ENCODE results near the gene SERPINB1. TPM values are rescaled to one million over a fixed set of nuclear protein-coding genes. Genes with fewer than 3 reads are reported as not detected.
"Not testable (repeated sequence)": the region's sequence is repeated elsewhere in the genome, so short reads cannot be mapped to it uniquely, and the experiment has no call there.

Gene SERPINB1
- total RNA-seq, 2 experiments from 2014 or later, result 55.1 to 57.1 TPM

DNA sequence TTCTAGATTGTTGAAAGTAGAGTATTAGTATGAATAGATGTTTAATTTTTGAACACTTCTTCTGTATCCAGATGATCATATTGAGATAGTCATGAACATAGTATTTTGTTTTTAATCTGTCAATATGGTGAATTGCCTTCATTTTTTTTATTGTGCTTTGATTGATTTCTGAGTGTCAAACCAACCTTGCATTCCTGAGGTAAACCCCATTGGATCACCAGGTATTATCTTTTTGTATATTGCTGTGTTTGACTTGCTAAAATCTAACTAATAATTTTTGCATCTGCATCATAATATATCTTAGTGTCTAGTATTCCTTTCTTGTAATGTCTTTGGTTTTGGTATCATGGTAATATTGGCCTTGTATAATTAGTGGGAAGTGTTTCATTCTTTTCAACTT is 25.5 kb downstream of the SERPINB1 start:
- Mint-ChIP-seq H3K36me3 (ENCODE audit: low read depth) (peaks cover 12% of the 10 kb centered on the region), H3K4me1 (ENCODE audit: low read depth) (peaks cover 25% of the 10 kb centered on the region), H3K9me3 (ENCODE audit: insufficient read depth) (peaks cover 24% of the 10 kb centered on the region), H3K27ac (no peak overlapping the region), H3K4me3 (no peak overlapping the region), H3K27me3 (ENCODE audit: low read depth) (no peaks in the 10 kb centered on the region)
- POLR2A ChIA-PET, result no interaction called here
- CTCF ChIA-PET, result interaction anchor here (1.1 to 2.7 kb wide), 2 partner anchors 25 kb away, joined by 3 to 9 read pairs; partner anchors contain the start of gene SERPINB1
- DNase-seq, result no peak
- no peak for ATAC-seq

DNA sequence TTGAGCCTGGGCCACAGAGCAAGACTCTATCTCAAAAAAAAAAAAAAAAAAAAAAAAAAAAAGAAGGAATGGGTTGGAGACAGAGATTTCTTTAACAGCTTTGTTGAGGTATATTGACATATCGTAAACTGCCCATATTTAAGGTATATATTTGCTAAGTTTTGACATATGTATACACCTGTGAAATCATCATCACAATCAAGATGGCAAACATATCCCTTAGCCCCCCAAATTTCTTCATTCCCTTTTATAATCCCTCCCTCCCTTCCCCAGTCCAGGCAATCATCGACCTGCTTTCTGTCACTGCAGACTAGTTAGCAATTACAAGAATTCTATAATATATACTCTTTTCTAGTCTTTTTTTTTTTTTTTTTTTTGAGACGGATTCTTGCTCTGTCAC is 29.0 kb downstream of the SERPINB1 start:
- ChIA-PET POLR2A (no interaction called here), CTCF (interaction anchor here (1.2 kb wide), 1 partner anchor 16 kb away, joined by 3 read pairs; no protein-coding TSS in a partner anchor)
- H3K4me1 Mint-ChIP-seq (ENCODE audit: low read depth), result peaks cover 16% of the 10 kb centered on the region
- H3K27me3 Mint-ChIP-seq (ENCODE audit: low read depth), result no peaks in the 10 kb centered on the region
- no peak for ATAC-seq
- DNase-seq, result no peak
- H3K9me3 Mint-ChIP-seq (ENCODE audit: insufficient read depth), result peaks cover 24% of the 10 kb centered on the region
- H3K36me3 Mint-ChIP-seq (ENCODE audit: low read depth), result peaks cover 12% of the 10 kb centered on the region
- H3K27ac Mint-ChIP-seq, result no peak overlapping the region
- no peak overlapping the region for H3K4me3 Mint-ChIP-seq

DNA sequence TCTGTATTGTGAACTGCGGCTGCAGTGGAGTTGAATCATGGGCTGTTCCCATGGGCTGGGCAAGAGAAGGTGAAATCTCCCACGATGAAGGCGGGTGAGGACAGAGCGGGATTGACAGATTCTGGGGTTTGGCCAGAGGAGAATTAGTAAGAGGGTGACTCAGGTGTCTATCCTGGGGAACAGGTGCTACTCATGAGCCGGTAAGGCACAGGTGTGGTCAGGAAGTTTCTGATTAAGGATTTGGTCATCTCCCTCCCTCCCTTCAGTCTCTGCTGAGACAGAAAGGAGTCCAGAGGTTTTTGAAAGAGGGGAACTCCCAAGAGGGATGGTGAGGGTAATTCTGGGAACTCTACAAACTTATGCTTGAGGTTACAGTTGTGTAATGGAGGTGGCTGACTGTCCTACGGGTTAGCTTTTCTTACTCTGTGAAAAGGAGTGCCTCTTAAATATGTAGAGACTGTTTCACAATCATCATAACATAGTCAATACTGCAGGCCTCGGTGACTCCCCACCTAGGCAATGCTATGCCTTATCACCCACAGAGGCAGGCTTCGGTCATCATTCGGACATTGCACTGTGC is 31.5 kb downstream of the SERPINB1 start:
- Mint-ChIP-seq H3K4me3 (no peak overlapping the region), H3K27ac (no peak overlapping the region), H3K4me1 (ENCODE audit: low read depth) (peaks cover 15% of the 10 kb centered on the region), H3K9me3 (ENCODE audit: insufficient read depth) (peaks cover 2% of the 10 kb centered on the region), H3K27me3 (ENCODE audit: low read depth) (no peaks in the 10 kb centered on the region), H3K36me3 (ENCODE audit: low read depth) (peaks cover 2% of the 10 kb centered on the region)
- POLR2A ChIA-PET, result no interaction called here
- peak; percentile 36 for ATAC-seq
- CTCF ChIA-PET, result interaction anchor here (2.0 to 2.4 kb wide), 2 partner anchors 19 to 32 kb away, joined by 4 to 5 read pairs; partner anchors contain the start of gene SERPINB1
- no peak for DNase-seq

DNA sequence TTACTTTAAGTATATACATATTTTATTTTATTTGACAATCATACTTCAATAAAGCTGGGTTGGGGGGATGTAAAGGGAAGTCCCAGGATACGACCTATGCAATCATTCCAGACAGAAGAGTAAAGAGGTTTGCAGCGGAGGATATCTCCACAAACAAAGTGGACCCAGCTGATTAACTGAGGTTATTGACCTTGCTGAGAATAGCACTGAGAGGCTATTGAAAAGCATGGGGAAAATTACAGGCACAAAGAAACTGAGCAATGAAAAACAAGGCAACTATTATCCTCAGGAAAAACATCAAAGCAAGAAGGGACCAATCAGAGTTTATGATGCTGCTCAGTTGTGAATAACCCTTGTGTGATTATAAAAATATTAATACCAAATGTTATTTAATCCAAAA is 32.6 kb downstream of the SERPINB1 start:
- ATAC-seq (no peak), DNase-seq (no peak)
- H3K36me3 Mint-ChIP-seq (ENCODE audit: low read depth), result peaks cover 2% of the 10 kb centered on the region
- H3K27me3 Mint-ChIP-seq (ENCODE audit: low read depth), result no peaks in the 10 kb centered on the region
- no peak overlapping the region for H3K4me3 Mint-ChIP-seq
- ChIA-PET POLR2A (no interaction called here), CTCF (interaction anchor here (1.1 to 2.4 kb wide), 3 partner anchors 16 to 33 kb away, joined by 3 to 5 read pairs (median 4); partner anchors contain the start of gene SERPINB1)
- H3K9me3 Mint-ChIP-seq (ENCODE audit: insufficient read depth), result no peaks in the 10 kb centered on the region
- peaks cover 15% of the 10 kb centered on the region for H3K4me1 Mint-ChIP-seq (ENCODE audit: low read depth)
- H3K27ac Mint-ChIP-seq, result no peak overlapping the region

DNA sequence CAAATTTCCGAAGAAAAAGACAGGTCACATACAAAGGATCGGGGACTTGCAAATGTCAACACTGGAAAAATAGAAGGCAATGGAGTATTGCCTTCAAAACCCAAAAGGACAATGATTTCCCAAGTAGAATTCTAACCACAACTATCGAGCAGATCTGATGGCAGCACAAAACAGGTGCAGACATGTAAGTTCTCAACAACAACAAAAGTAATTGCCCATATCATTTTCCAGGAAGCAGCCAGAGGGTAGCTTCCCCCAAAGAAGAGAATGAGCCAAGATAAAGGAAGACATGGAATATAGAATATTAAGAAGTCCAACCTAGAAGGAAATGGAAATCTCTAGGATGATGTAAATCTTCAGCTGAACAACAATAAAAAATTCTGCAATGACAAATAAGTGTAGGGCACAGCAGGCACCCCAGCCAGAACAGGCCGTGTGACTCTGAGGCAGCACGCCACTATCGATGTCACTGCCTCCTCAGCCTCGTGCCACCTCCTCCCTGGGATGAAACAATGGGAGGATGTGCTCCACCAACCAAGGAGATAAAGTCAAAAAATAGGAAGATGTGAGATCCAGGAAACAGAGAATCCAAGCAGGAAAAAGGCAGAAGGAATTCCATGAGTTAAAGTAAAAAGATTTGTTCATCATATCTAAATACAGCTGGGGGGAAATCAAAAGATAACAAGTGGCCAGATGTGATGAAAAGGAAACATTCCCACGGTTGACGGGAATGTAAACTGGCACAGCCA is 34.1 kb downstream of the SERPINB1 start:
- ChIA-PET POLR2A (interaction anchor here (1.1 kb wide), 1 partner anchor 19 kb away, joined by 3 read pairs; no protein-coding TSS in a partner anchor), CTCF (interaction anchor here (0.9 to 2.4 kb wide), 2 partner anchors 17 to 39 kb away, joined by 3 to 9 read pairs; no protein-coding TSS in a partner anchor)
- no peak for ATAC-seq
- H3K27me3 Mint-ChIP-seq (ENCODE audit: low read depth), result no peaks in the 10 kb centered on the region
- no peaks in the 10 kb centered on the region for H3K9me3 Mint-ChIP-seq (ENCODE audit: insufficient read depth)
- H3K27ac Mint-ChIP-seq, result no peak overlapping the region
- DNase-seq, result no peak
- no peaks in the 10 kb centered on the region for H3K36me3 Mint-ChIP-seq (ENCODE audit: low read depth)
- no peak overlapping the region for H3K4me3 Mint-ChIP-seq
- H3K4me1 Mint-ChIP-seq (ENCODE audit: low read depth), result peaks cover 15% of the 10 kb centered on the region

DNA sequence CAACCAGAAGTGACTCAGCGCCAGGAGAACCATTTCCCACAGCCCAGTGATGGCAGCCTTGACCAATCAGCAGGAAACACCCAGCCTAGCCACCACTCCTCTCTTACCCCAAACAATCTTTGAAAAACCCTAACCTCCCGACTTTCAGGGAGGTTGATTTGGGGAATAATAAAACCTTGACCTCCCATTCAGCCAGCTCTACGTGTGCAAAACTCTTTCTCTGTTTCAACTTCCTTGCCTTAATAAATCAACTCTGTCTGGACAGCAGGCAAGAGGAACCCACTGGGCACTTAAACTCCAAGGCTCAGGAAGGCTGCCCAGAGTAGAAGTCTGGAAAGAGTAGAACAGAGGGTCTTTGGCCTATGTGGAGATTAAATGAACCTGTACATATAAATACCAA is 35.0 kb downstream of the SERPINB1 start:
- Mint-ChIP-seq H3K36me3 (ENCODE audit: low read depth) (no peaks in the 10 kb centered on the region), H3K9me3 (ENCODE audit: insufficient read depth) (no peaks in the 10 kb centered on the region), H3K27me3 (ENCODE audit: low read depth) (no peaks in the 10 kb centered on the region), H3K4me1 (ENCODE audit: low read depth) (peaks cover 15% of the 10 kb centered on the region), H3K27ac (no peak overlapping the region), H3K4me3 (no peak overlapping the region)
- ChIA-PET CTCF (interaction anchor here (1.2 to 2.4 kb wide), 2 partner anchors 13 to 16 kb away, joined by 3 to 9 read pairs; no protein-coding TSS in a partner anchor), POLR2A (no interaction called here)
- ATAC-seq (no peak), DNase-seq (no peak)

DNA sequence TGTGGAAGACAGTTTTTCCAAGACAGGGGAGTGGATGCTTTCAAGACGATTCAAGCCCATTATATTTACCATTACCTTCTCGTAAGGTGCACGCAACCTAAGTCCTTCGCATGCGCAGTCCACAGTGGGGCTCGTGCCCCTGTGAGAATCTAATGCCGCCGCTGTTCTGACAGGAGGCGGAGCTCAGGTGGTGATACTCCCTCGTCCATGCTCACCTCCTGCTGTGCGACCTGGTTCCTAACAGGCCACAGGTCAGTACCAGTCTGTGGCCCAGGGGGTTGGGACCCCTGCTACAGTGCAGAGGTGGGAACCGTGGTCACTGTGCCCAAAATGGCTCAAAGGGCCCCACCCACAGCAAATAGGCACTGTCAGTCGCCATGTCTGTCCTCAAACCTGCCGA is 36.6 kb downstream of the SERPINB1 start:
- Mint-ChIP-seq H3K9me3 (ENCODE audit: insufficient read depth) (no peaks in the 10 kb centered on the region), H3K27ac (no peak overlapping the region), H3K4me1 (ENCODE audit: low read depth) (peaks cover 15% of the 10 kb centered on the region), H3K36me3 (ENCODE audit: low read depth) (no peaks in the 10 kb centered on the region), H3K4me3 (no peak overlapping the region), H3K27me3 (ENCODE audit: low read depth) (no peaks in the 10 kb centered on the region)
- POLR2A ChIA-PET, result no interaction called here
- CTCF ChIA-PET, result no interaction called here
- ATAC-seq, result no peak
- no peak for DNase-seq

DNA sequence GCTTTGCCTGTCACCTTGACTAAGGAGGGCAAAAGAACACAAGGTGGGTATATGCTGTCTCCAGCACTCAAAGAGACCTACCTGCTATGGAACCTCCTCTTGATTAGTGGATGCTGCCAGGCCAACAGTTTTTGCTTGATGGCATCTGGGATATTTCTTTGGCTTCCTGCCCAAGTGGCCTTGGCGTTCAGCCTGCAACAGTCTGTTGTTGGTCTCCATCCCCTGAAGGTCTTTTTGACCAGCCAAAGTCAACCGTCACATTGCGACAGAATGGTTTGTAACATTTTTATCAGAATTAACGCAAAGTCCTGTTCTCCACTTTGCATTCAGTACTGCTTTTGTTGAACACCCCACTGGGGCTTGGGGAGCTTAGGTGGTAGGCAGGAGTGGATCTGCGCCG is 37.1 kb downstream of the SERPINB1 start:
- Mint-ChIP-seq H3K4me3 (no peak overlapping the region), H3K4me1 (ENCODE audit: low read depth) (peaks cover 15% of the 10 kb centered on the region), H3K9me3 (ENCODE audit: insufficient read depth) (no peaks in the 10 kb centered on the region), H3K27ac (no peak overlapping the region), H3K36me3 (ENCODE audit: low read depth) (no peaks in the 10 kb centered on the region), H3K27me3 (ENCODE audit: low read depth) (no peaks in the 10 kb centered on the region)
- DNase-seq, result no peak
- no peak for ATAC-seq
- POLR2A ChIA-PET, result no interaction called here
- CTCF ChIA-PET, result interaction anchor here (2.3 kb wide), 1 partner anchor 14 kb away, joined by 11 read pairs; no protein-coding TSS in a partner anchor

DNA sequence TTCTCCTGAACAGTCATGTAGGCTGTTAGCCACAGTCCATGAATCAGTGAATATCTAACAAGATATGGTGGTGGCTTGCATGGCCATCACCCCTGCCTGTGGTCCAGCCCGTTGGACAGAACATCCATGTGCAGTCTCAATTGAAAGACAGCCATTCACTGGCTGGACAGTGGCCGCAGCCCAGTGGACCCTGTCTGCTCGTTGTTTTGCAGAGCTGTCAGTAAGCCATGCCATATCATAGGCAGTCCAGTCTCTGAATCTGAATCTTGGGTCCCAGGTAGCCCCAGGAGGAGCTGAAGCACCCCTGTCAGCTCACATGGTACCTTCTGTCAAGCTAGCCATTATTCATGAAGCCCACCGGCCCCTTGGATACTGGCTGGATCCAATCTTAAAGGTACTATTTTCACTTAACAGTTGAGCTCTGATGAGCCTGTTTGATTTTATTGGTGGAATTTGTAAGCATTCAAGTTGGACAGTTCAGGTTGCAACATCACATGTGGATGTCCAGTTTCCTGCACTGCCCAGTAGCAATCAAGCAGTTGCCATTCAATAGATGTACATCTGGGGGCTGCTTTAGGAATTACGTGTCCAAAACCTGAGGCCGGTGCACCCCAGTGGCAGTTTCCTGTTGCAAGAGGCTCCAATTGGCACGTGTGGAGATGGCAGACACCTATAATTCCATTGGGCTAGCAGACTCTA is 37.8 kb downstream of the SERPINB1 start:
- H3K27ac Mint-ChIP-seq, result no peak overlapping the region
- H3K4me1 Mint-ChIP-seq (ENCODE audit: low read depth), result peaks cover 16% of the 10 kb centered on the region
- DNase-seq (no peak), ATAC-seq (no peak)
- no peaks in the 10 kb centered on the region for H3K27me3 Mint-ChIP-seq (ENCODE audit: low read depth)
- ChIA-PET POLR2A (no interaction called here), CTCF (interaction anchor here (1.3 to 2.3 kb wide), 2 partner anchors 13 to 149 kb away, joined by 3 to 11 read pairs; no protein-coding TSS in a partner anchor)
- no peaks in the 10 kb centered on the region for H3K36me3 Mint-ChIP-seq (ENCODE audit: low read depth)
- H3K4me3 Mint-ChIP-seq, result no peak overlapping the region
- no peaks in the 10 kb centered on the region for H3K9me3 Mint-ChIP-seq (ENCODE audit: insufficient read depth)

DNA sequence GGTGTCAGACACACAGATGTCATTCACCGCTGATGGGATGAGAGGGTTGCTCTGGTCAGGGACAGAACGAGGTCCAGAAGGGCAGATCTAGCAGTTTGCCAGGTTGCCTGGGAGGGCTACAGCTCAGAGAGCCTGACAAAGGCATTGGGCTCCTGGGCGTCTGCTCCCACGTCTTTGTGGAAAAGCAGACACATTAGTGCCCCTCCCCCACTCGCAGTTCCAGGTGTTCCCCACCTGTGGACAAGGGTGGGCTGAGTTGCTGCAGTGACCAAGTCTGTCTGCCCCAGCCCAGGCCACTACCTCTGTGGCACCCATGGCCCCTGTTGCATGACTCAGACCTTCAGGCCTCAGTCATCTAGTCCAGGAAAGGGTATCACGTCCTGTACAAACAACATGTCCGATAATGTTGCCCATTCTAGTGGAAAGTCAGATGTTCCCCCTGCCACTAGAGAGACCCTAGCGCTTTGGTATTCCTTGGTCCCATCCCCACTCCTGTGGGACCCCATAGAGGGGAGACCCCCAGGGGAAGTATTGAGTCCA is 39.1 kb downstream of the SERPINB1 start:
- ATAC-seq (no peak), DNase-seq (no peak)
- no peak overlapping the region for H3K27ac Mint-ChIP-seq
- H3K27me3 Mint-ChIP-seq (ENCODE audit: low read depth), result no peaks in the 10 kb centered on the region
- ChIA-PET CTCF (interaction anchor here (2.3 kb wide), 1 partner anchor 12 kb away, joined by 11 read pairs; no protein-coding TSS in a partner anchor), POLR2A (no interaction called here)
- H3K9me3 Mint-ChIP-seq (ENCODE audit: insufficient read depth), result no peaks in the 10 kb centered on the region
- H3K36me3 Mint-ChIP-seq (ENCODE audit: low read depth), result no peaks in the 10 kb centered on the region
- H3K4me1 Mint-ChIP-seq (ENCODE audit: low read depth), result peaks cover 19% of the 10 kb centered on the region
- H3K4me3 Mint-ChIP-seq, result no peak overlapping the region

DNA sequence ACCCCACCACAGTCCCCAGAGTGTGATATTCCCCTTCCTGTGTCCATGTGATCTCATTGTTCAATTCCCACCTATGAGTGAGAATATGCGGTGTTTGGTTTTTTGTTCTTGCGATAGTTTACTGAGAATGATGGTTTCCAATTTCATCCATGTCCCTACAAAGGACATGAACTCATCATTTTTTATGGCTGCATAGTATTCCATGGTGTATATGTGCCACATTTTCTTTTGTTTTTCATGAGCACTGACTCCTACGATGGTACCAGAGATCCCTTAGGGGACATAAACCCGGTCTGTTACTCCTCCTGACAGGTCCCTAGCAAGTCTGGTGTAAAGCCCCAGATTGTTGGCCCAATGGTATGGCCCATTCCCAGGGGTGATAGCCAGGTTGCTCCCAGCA is 40.0 kb downstream of the SERPINB1 start:
- H3K27ac Mint-ChIP-seq, POLR2A ChIA-PET: not testable (repeated sequence)

More for the DNA sequence above, 40.0 kb downstream of the SERPINB1 start:
- CTCF ChIA-PET; H3K36me3 Mint-ChIP-seq (ENCODE audit: low read depth); DNase-seq; ATAC-seq; H3K27me3 Mint-ChIP-seq (ENCODE audit: low read depth); H3K9me3 Mint-ChIP-seq (ENCODE audit: insufficient read depth); H3K4me3 Mint-ChIP-seq: not testable (repeated sequence)
- peaks cover 28% of the 10 kb centered on the region for H3K4me1 Mint-ChIP-seq (ENCODE audit: low read depth)
